Measurements from ENCODE around the gene MGMT.

Gene MGMT

GRCh38 chr10:129534826-129535225 is 67.8 kb downstream of the MGMT start:
- TF ChIP-seq CTCF (IDR thresholded peaks at IDR 0.05; ENCODE audit: low read depth, low read length): no peak

GRCh38 chr10:129536336-129536735 is 69.3 kb downstream of the MGMT start:
- DNase-seq (ENCODE audit: extremely low read depth, low read depth): no peak
- no peak for TF ChIP-seq CTCF (IDR thresholded peaks at IDR 0.05; ENCODE audit: low read depth, low read length)

More at GRCh38 chr10:129534826-129535225, 67.8 kb downstream of the MGMT start:
- DNase-seq (ENCODE audit: extremely low read depth, low read depth): no peak

- no peak for TF ChIP-seq CTCF (IDR thresholded peaks at IDR 0.05; ENCODE audit: low read depth, low read length)
- no peak for DNase-seq (ENCODE audit: extremely low read depth, low read depth)
These were observed 70.1 kb downstream of the MGMT start for GRCh38 chr10:129537151-129537550.

- no peak for TF ChIP-seq CTCF (IDR thresholded peaks at IDR 0.05; ENCODE audit: low read depth, low read length)
- DNase-seq (ENCODE audit: extremely low read depth, low read depth): no peak
These were observed 71.2 kb downstream of the MGMT start for GRCh38 chr10:129538236-129538635.

- no peak for DNase-seq (ENCODE audit: extremely low read depth, low read depth)
- no peak for TF ChIP-seq CTCF (IDR thresholded peaks at IDR 0.05; ENCODE audit: low read depth, low read length)
These were observed 74.2 kb downstream of the MGMT start for GRCh38 chr10:129541200-129541599.

- TF ChIP-seq CTCF (IDR thresholded peaks at IDR 0.05; ENCODE audit: low read depth, low read length): no peak
- DNase-seq (ENCODE audit: extremely low read depth, low read depth): no peak
These were observed 74.9 kb downstream of the MGMT start for GRCh38 chr10:129541748-129542487.

GRCh38 chr10:129542589-129542988 is 75.5 kb downstream of the MGMT start:
- DNase-seq (ENCODE audit: extremely low read depth, low read depth): no peak
- TF ChIP-seq CTCF (IDR thresholded peaks at IDR 0.05; ENCODE audit: low read depth, low read length): no peak
